C4-2B (cell line): ENCODE data around the gene APOL3.

Source experiments
- H3K27ac ChIP-seq: fragments of 450-650 bp; 2 replicates; pipeline ENCODE4 v1.5.1; 2017
- ZFX ChIP-seq: fragments of 450-650 bp; IDR thresholded peaks from 2 replicates; pipeline ENCODE4 v1.6.1; 2017
- TF ChIP-seq, protein P1 (sequence below): fragments of 450-650 bp; conservative IDR thresholded peaks from 2 replicates; pipeline ENCODE4 v1.5.1; 2017; ENCODE audit warnings: mild to moderate bottlenecking

The APOL3 gene

DNA sequence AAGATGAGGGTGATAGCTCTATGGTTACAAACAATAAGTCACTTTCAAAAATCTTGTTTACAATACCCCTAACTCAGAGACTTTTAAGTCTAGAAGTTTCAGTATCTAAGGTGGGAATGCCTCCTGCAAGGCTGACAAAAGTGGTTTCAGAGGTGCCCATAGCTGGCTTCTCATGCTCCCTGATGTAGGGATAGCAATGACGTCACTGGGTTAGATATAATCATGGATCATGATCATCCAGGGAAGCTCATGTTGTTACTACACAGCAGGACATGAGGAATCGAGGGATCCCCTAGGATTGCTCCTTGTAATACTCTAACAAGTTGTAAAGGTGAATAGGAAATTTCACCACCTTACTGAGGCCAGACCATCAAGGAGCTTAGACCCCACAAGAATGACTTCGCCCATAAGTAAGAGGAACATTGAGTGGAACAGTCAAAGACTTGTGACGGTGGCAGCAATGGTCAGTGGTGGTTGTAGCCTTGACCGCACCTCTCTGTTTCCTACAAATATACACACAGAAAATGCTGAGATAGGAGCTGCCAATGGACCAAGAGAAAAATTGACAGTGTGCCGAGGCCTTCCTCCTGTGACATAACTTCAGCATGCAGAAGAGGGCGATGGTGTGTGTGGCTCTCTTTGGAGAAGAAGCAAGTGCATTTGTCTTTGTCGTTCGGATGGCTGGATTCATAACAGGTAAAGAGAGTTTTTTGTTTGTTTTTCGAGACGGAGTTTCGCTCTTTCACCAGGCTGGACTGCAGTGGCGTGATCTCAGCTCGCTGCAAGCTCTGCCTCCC is 25.5 kb upstream of the APOL3 start:
- TF ChIP-seq ZFX: no peak
- TF ChIP-seq, protein P1, sequence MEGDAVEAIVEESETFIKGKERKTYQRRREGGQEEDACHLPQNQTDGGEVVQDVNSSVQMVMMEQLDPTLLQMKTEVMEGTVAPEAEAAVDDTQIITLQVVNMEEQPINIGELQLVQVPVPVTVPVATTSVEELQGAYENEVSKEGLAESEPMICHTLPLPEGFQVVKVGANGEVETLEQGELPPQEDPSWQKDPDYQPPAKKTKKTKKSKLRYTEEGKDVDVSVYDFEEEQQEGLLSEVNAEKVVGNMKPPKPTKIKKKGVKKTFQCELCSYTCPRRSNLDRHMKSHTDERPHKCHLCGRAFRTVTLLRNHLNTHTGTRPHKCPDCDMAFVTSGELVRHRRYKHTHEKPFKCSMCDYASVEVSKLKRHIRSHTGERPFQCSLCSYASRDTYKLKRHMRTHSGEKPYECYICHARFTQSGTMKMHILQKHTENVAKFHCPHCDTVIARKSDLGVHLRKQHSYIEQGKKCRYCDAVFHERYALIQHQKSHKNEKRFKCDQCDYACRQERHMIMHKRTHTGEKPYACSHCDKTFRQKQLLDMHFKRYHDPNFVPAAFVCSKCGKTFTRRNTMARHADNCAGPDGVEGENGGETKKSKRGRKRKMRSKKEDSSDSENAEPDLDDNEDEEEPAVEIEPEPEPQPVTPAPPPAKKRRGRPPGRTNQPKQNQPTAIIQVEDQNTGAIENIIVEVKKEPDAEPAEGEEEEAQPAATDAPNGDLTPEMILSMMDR: no peak
- H3K27ac ChIP-seq: no peak overlapping the region

DNA sequence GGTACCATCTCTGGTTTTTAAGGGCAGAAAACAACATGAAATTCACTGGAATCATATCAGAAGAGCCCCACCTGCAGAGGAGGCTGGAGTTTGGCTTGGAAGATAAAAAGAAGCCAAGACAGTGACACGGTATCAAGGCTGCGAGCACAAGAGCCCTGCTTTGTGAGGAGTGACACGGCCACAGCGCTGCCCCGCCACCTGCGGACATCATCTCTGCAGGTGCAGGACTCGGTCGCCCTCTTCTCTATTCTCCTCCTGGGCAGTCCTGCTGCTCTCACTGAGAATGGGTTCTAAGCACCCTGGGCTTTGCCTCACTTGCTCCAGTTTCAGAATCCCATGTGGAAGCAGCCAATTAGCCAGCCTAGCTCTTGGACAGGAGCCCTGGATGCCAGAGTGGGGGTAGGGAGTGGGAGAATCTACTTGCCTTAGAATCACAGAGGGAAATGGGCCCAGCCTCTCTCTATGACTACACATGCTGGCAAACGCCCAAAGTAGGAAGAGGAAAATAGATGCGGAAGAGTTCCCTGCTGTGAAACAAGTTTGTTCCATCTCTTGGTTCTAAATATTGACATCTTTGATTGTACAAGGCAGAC is 24.0 kb upstream of the APOL3 start:
- H3K27ac ChIP-seq: no peak overlapping the region
- TF ChIP-seq, protein P1: no peak
- no peak for TF ChIP-seq ZFX

DNA sequence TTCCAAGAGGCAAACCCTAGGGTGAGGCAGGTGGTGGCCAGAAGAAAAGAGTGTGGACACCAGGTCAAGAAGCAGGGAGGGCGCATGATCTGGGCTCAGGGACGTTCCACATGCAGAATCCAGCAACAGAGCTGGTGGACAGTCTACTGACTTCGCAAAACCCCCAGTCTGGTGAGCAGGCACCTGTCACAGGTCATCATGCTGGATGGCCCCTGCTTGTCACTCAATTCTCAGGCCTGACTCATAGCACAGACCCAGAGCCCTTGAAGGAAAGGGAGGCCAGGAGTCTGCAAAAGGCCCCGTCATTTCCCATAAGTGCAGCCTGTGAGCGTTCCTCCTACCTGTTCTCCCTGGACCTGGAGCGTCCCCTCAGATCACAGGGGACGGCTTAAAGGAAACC is 22.9 kb upstream of the APOL3 start:
- TF ChIP-seq, protein P1: no peak
- TF ChIP-seq ZFX: no peak
- no peak overlapping the region for H3K27ac ChIP-seq

DNA sequence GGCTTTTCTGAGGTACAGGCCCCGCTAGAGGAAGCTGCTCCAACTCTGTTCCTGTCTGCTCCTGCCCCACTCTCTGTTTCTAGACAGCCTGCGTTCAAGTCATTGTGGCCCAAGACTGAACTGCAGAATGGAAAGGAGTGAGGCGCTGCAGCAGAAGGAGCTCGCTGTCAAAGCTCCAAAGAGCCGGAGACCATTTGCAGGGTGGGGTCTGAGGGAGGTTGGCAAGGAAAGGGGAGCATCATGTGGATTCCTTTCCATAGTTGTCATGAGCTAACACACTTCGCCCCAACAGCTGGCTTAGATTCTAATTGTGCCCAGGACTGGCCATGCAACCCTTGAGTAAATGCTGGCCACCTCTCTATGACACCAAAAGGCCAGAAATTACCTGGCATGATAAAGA is 22.3 kb upstream of the APOL3 start:
- H3K27ac ChIP-seq: no peak overlapping the region
- TF ChIP-seq, protein P1: no peak
- TF ChIP-seq ZFX: no peak

DNA sequence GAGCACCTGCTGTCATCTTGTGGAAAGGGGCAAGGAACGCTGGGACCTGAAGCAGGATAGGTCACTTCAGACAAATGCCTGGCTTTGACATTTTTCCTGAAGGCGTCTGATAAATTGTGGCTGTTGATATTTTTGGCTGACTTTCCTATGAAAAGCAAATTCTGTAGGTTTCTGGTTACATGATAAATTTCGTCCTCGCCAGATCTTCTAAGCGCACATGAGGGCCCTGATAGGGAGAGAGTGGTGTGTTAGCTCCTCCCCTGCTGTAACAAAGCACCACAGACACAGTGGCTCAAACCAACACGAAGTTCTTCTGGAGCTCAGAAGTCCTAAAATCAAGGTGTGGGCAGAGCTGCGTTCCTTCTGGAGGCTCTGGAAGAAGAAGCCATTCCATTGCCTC is 21.5 kb upstream of the APOL3 start:
- no peak overlapping the region for H3K27ac ChIP-seq
- TF ChIP-seq, protein P1: no peak
- no peak for TF ChIP-seq ZFX

DNA sequence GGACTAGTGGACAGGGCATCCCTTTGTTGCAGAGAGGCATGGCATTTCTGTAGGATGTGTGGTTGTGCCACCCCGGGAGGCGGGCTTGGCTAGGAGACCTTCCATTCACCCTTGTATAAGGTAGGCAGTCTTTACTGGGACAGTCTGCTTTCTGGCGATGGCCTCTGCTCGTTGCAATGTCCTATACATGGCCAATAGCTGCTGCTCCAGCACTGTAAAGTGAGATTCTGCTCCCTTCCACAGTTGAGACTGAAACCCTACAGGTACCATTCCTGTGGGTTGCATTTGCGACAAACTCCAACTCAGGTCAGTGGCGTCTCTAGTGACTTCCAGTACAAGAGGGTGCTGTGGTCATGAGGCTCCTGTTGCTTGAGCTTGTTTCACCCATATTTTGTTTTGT is 20.4 kb upstream of the APOL3 start:
- no peak for TF ChIP-seq ZFX
- TF ChIP-seq, protein P1: no peak
- H3K27ac ChIP-seq: no peak overlapping the region

DNA sequence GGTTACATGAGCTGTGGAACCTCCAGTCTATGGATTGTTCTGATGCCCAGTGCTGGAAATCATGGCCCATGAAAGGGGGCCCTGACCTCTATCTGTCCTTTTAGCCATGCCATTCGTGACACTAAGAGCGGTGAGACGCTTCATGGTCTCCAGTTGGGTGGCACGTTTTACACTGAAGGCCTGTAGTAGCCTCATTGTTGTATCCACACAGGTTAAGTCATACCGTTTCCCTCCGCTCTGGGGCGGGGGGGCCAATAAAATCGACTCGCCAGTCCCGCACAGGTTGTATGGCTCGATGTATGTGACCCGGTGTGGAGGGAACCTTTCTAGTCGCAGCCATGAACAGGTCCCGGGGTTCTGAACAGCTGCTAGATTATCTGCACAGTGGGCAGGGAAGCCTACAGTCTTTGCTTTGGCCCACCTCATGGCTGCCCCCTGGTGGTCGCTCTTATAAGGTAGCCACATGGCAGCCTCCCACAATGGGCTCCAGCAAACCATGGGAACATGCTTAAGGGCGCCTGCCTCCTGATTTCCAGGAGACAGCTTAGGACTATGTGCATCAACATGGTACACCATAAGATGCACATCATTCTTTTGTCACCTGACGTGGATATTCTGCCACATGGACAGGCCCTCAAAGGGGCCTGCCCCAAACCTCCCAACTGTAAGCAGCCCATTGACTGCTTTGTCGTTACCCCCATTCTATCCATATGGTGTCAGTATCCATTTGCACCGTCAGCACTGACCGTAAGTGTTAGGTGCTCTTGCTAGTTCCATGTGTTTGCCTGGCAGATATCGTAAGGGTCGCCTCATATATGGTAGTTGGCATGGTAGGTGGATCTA is 19.7 kb upstream of the APOL3 start:
- TF ChIP-seq, protein P1: peak; percentile 89
- TF ChIP-seq ZFX: no peak

More for the DNA sequence above, 19.7 kb upstream of the APOL3 start:
- H3K27ac ChIP-seq: no peak overlapping the region
